A204.1 (cell line): ENCODE measurements around the gene DEPDC5.
"Not testable (repeated sequence)": the region's sequence is repeated elsewhere in the genome, so short reads cannot be mapped to it uniquely, and the experiment has no call there.

Experiments
- FAIRE-seq: peaks from 2 replicates; lab custom pipeline; 2012; peaks lifted over from hg19 to GRCh38; lab: Jason Lieb, UNC

DEPDC5 gene

DNA sequence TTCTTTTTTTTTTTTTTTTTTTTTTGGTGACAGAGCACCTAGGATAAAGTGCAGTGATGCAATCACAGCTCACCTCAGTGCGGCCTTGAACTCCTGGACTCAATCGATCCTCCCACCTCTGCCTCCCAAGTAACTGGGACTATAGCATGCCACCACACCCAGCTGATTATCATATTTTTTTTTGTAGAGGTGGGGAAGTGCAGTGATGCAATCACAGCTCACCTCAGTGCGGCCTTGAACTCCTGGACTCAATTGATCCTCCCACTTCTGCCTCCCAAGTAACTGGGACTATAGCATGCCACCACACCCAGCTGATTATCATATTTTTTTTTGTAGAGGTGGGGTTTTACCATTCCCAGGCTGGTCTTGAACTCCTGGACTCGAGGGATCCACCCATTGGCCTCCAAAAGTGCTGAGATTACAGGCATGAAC is 61.6 kb downstream of the DEPDC5 start:
- FAIRE-seq: not testable (repeated sequence)

DNA sequence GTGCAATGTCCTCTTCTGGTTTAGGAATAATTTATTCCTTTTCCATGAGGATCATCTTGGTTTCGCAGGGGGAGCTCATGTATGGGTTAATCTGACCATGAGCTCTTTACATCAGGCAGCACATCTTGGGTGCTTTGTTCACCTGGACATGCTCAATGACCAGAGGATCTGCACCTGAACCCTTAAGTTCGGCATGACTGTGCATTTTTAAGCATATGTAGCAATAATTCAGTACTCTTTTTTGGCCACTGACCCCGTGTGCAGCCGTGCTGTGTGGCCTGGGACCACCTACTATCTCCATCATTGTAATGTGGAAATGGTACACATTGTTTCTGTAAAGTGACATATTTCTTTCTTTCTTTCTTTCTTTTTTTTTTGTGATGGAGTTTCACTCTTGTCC is 62.9 kb downstream of the DEPDC5 start:
- no peak for FAIRE-seq

GRCh38 chr22:31818481-31819392 is 64.9 kb downstream of the DEPDC5 start:
- no peak for FAIRE-seq

DNA sequence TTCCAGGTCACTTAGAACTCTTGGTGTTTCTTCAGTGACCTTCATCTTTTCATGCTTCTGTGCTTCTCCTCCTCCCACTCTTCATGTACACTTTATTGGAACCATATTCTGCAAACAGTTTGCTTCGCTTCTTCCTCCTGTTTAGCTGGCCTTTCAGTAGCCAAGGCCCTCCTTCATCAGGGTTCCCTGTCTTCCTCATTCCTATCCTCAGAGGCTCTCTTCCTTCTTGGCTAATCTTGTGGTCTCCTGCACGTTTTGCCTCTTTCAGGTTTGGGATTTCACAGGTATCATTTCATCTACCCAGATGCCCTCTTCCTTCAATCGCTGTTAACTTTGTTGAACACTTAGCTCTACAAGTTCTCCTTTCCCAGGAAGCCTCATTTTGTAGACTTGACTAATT is 66.8 kb downstream of the DEPDC5 start:
- FAIRE-seq: no peak

- FAIRE-seq: no peak
Observed at GRCh38 chr22:31821572-31821971, 67.8 kb downstream of the DEPDC5 start.

- FAIRE-seq: no peak
Observed at GRCh38 chr22:31822523-31822922, 68.7 kb downstream of the DEPDC5 start.

GRCh38 chr22:31825513-31825912 is 71.7 kb downstream of the DEPDC5 start:
- no peak for FAIRE-seq

DNA sequence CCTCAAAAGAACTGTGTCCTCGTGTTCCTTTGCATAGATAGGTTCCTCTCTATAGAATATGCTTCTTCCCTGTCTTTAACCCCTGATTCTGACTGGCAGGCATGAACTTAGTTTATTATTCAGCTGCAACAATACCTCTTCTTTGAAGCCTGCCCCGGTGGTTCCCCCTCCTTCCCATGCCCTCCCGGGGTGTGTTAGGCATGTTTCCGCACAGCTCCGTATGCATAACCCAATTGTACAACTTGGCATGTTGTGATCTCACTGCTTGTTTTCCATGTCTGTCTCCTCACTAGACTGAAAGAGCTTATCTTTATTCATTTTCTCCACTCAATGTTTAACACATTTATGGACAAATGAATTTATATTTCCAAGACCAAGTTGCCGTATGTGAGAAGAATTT is 72.6 kb downstream of the DEPDC5 start:
- no peak for FAIRE-seq

- no peak for FAIRE-seq
Observed at GRCh38 chr22:31828739-31829138, 74.9 kb downstream of the DEPDC5 start.

- no peak for FAIRE-seq
Observed at GRCh38 chr22:31829505-31829904, 75.7 kb downstream of the DEPDC5 start.

- no peak for FAIRE-seq
Observed at GRCh38 chr22:31830721-31831070, 76.9 kb downstream of the DEPDC5 start.

DNA sequence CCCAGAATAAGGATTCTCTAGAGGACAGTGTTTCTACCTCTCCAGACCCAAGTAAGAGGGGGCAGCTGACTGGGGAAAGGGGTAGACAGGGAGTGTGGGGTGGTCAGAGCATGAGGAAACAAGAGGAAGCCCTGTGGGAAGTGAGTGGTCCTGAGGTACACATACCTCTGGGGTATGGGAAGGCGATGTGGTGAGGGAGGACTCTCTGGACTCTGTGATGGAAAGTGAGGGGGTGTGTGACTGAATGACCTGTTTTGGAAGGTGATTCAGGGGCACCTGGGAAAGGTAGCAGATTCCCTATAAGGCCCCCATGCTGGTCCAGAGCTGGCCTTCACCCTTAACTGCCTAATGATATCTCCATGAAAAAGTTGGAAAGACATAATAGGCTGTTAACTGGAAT is 80.1 kb downstream of the DEPDC5 start:
- no peak for FAIRE-seq

DNA sequence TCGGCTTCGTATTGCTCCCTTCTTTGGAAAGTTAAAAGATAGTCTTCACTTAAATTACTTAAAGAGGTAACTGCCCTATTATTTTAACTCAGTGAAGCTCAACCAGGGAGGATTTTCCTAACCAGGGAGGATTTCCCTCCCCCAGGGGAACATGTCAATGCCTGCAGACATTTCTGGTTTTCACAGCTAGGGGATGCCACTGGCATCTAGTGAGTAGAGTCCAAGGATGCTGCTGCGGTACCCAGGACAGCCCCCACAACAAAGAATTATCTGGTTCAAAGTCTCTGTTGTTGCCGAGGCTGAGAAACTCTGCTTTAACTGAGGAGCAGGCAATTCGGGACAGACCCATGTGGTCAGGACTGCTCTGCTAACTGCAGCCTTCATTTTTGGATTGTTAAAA is 82.2 kb downstream of the DEPDC5 start:
- FAIRE-seq: no peak

- no peak for FAIRE-seq
Observed at GRCh38 chr22:31838917-31839316, 85.1 kb downstream of the DEPDC5 start.

GRCh38 chr22:31839986-31840385 is 86.2 kb downstream of the DEPDC5 start:
- no peak for FAIRE-seq

- FAIRE-seq: no peak
Observed at GRCh38 chr22:31840585-31840984, 86.8 kb downstream of the DEPDC5 start.

DNA sequence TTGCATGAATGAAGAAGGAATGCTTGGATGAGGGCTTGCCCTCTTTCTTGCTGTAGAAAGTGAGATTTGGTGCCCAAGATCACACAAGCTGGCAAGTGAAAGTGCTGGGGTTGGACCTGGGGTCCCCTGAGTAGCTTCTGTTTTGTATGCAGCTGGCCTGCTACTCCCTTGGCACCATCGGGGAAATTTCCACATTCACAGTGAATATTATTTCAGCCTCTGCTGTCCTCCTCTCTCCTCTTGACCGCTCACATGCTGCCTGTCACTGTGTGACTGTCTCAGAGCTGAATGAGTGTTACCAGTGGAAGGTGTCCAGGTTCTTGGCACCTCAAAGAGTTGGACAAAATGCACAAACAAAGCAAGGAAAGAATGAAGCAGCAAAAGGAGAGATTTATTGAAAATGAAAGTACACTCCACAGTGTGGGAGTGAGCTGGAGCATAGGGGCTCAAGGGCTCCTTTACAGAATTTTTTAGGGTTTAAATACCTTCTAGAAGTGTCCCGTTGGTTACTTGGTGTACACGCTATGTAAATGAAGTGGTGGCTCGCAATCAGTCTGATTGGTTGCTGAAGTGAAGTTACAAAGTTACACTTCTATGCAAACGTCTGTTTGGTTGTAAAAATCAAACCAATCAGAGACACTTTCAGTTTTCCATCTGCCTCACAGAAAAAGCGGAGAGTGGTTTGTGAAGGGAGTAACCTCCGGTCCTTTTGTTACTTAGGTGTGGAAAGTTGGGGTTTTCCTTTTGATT is 87.4 kb downstream of the DEPDC5 start:
- no peak for FAIRE-seq

DNA sequence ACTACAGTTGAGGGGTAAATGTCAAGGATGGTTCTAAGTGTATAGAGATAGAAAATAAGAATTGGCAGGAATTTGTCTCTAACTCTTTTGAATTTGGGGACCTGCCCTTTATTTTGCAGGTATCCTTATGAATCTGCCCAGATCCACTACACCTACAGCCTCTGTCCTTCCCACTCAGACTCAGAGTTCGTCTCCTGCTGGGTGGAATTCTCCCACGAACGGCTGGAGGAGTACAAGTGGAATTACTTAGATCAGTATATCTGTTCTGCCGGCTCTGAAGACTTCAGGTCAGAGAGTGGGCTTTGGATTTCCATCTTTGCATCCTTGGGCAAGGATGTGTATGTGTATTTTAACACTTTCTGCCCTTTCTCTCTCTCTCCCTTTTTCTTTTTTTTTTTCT is 89.7 kb downstream of the DEPDC5 start:
- FAIRE-seq: no peak

DNA sequence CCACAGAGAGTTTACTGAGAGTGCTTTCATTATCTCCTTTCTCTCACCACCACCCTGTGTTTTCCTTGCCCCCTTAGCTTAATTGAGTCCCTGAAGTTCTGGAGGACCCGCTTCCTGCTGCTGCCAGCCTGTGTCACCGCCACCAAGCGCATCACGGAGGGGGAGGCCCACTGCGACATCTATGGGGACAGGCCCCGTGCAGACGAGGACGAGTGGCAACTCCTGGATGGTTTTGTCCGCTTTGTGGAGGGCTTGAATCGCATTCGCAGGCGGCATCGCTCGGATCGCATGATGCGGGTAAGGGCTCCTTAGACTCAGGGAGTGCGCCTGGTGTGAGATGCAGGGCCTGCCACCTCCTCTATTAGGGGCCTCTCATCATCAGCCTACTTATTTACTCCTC is 91.1 kb downstream of the DEPDC5 start:
- FAIRE-seq: no peak

- FAIRE-seq: no peak
Observed at GRCh38 chr22:31846161-31847115, 92.6 kb downstream of the DEPDC5 start.

DNA sequence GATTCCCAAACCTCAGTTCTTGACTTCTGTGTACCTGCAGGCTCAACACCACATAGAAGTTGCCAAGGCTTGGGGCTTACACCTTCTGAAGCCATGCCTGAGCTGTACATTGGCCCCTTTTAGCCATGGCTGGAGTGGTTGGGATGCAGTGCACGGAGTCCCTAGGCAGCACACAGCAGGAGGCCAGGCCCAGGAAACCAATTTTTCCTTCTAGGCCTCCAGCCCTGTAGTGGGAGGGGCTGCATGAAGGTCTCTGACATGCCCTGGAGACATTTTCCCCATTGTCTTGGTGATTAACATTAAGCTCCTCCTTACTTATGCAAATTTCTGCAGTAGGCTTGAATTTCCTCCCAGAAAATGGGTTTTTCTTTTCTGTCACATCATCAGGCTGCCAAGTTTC is 94.6 kb downstream of the DEPDC5 start:
- no peak for FAIRE-seq

DNA sequence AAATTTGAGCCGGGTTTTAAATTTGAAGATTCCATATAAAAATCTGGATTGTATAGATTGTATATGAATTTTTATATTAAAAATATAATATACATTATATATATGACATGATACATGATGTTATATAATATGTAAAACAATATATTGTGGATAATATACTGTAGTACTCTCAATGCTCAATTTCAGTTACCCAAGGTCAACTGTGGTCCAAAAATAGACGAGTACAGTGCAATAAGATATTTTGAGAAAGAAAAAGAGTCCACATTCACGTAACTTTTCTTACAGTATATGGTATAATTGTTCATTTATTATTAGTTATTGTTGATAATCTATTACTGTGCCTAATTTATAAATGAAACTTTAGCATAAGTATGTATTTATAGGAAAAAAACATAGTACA is 96.3 kb downstream of the DEPDC5 start:
- FAIRE-seq: no peak
